GM20431 (cell line): ENCODE data around the gene DSCAML1.
"Not testable (repeated sequence)": the region's sequence is repeated elsewhere in the genome, so short reads cannot be mapped to it uniquely, and the experiment has no call there.

Source experiments
- in situ Hi-C: fragments of 300-500 bp; cut with MseI, MboI; formaldehyde crosslinking; loops from one replicate; pipeline ENCODE4 v1.15.0; 2020; ENCODE audit warnings: low sequenced_read_pairs; ENCODE audit not compliant: unreplicated experiment

Gene DSCAML1

DNA sequence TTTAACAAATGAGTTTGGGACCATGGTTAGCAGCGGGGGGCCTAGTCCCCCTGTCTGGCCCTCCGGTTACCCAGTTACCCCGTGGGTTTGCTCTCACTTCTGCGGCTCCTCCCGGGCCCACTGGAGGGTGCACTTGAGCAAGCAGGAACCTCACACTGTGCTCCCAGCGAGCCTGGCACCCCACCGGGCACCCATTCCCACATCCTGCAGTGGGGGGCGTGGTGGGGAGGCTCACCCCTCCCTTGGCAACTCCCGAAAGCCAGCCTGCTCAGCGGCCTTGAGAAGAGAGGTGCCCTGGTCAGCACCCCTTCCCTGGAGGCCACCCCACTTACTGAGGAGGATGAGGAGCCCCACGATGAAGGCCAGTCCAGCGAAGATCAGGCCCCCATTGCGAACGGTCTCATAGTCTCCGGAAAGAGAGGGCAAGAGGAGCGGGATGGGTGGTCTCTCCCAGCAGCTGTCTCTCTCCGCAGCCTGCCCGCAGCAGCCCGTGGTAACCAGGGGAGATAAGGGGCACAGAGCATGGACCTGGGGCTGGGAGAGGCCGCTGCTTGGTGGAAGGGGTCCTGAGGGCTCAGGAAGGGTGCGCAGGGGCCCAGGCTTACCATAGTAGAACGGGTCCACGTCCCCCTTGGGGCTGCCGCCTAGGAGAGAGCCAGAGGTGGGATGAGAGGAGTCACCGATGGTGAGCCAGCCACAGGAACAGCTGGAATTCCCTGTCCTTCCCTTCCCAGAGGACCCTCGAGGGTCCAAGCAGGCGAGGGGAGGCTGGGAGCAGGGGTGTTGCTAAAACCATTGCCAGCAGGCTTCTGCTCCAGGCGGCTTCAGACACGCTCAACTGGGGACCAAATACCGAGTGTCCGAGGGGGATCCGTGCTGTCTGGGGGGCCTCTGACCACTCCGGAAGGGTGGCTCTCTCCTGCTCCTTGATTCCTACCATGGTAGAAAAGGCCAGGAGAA is 25.3 kb upstream of the DSCAML1 start:
- in situ Hi-C loops, result loop anchor here (10.0 kb wide), 1 partner anchor 122 kb away; no protein-coding TSS in a partner anchor

GRCh38 chr11:117821431-117821830 is 24.4 kb upstream of the DSCAML1 start:
- in situ Hi-C loops, result loop anchor here (10.0 kb wide), 1 partner anchor 123 kb away; no protein-coding TSS in a partner anchor

- in situ Hi-C loops, result loop anchor here (10.0 kb wide), 1 partner anchor 124 kb away; no protein-coding TSS in a partner anchor
These were observed 23.5 kb upstream of the DSCAML1 start for GRCh38 chr11:117820516-117820915.

GRCh38 chr11:117820071-117820470 is 23.1 kb upstream of the DSCAML1 start:
- in situ Hi-C loops, result loop anchor here (10.0 kb wide), 1 partner anchor 125 kb away; no protein-coding TSS in a partner anchor

GRCh38 chr11:117819096-117820040 is 22.4 kb upstream of the DSCAML1 start:
- in situ Hi-C loops, result loop anchor here (10.0 kb wide), 1 partner anchor 125 kb away; no protein-coding TSS in a partner anchor

DNA sequence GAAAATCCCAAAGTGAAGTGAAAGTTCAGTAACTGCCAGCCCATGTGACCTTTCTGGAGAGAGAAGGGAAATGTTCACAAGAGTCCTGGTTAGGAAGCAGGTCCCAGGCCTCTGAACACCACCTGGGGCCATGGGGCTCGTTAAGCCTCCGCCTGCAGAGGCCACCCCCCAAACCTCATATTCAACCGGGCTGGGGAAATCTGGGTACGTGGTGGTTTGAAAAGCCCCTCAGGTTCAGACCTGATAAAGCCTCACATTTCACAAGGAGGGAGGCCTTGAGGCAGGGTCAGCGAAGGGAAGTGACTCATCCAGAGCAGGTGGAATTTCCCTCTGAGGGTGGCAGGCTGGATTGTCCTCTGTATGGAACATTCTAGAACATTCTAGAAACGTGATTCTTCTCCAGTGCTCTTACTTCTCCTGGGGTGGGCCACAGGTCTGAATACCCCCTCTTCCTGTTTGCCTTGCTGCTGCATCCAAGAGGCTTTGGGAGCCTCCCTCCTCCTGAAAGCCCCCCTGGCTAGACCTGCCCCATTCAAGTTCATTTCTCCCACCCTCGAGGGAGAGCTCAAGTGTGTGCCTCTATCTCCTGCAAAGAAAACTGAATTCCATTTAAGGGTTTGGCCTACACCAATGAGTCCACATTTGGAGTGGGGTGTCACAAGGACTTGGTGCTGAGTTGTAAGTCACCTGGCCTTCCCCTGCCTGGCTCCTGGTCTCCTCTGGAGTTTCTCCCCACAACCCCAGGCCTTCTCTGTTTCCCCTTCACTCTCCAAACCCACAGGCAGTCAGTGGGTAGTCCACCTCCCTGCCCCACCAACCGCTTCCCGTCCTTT is 21.2 kb upstream of the DSCAML1 start:
- in situ Hi-C loops, result no loop called here

- in situ Hi-C loops, result no loop called here
These were observed 20.5 kb upstream of the DSCAML1 start for GRCh38 chr11:117817368-117818040.

- in situ Hi-C loops, result no loop called here
These were observed 19.9 kb upstream of the DSCAML1 start for GRCh38 chr11:117816846-117817367.

DNA sequence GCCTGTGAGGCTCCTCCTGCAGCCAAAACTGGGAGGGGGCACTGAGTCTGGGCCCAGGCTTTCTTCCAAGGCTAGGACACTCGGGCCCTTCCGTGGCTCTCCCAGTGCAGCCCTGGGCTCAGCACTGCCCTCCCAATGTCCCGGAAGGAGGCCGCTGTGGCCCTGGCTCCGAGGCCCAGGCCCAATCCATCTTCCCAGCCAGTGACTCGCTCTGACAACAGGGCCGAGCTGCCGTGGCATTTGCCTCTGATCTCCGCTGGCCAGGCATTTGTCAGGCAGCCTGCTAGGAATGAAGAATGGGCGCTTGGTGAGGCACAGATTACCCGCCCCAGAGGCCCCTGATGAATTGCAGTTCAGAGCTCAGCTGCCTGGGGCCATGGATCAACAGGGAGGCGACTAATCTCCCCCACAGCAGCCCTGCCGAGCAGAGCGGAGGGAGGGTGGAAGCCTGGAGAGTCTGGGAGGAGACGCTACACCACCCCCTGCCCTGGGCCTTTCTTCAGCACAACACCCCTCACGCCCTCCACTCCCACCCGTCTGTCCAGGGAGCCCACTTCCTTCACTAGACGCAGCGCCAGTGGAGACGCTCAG is 19.2 kb upstream of the DSCAML1 start:
- in situ Hi-C loops, result no loop called here

GRCh38 chr11:117815262-117815803 is 18.3 kb upstream of the DSCAML1 start:
- in situ Hi-C loops, result no loop called here

GRCh38 chr11:117814766-117815261 is 17.8 kb upstream of the DSCAML1 start:
- in situ Hi-C loops, result no loop called here

DNA sequence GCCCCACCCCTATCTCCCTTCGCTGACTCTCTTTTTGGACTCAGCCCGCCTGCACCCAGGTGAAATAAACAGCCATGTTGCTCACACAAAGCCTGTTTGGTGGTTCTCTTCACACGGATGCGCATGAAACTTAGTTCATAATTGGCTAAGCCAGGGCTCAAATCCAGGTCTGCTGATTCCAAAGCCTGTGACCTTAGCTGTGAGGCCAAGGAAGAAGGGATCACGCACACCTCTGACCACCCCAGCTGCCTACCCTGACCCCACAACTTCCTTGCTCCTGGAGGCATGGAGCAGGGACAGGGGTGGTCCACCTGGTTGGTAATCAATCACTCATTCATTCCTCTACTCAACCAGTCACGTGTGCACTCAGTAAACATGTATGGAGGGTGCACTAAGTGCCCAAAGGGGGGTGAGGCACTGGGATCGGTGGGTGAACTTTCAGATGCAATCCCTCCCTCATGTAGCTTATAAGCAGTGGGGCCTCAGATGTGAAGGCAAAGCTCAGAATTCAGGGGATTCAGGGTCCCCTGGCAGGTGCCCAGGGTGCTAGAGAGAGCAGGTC is 17.3 kb upstream of the DSCAML1 start:
- in situ Hi-C loops, result no loop called here

DNA sequence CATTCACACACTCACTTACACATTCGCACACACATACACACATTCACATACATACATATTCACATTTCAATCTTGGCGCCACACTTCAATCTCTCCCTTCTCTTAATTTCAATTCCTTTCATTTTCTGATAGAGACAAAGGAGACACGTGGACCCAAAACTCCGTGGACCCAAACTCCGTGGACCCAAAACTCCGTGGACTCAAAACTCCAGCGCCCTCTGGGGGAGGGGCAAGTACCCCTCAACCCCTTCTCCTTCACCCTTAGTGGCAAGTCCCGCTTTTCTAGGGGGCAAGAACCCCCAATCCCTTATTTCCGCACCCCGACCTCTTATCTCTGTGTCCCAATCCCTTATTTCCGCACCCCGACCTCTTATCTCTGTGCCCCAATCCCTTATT is 13.0 kb upstream of the DSCAML1 start:
- in situ Hi-C loops, result not testable (repeated sequence)

- in situ Hi-C loops, result no loop called here
These were observed 12.4 kb upstream of the DSCAML1 start for GRCh38 chr11:117809236-117810055.

- in situ Hi-C loops, result no loop called here
These were observed 11.8 kb upstream of the DSCAML1 start for GRCh38 chr11:117808784-117809183.

GRCh38 chr11:117807482-117808327 is 10.7 kb upstream of the DSCAML1 start:
- in situ Hi-C loops, result no loop called here
